Neural progenitor cell (in vitro differentiated cells): Measurements from ENCODE around the gene E2F1. TPM values are rescaled to one million over a fixed set of nuclear protein-coding genes. Genes with fewer than 3 reads are reported as not detected.

Experiments used
- DNase-seq: peaks from one replicate; pipeline ENCODE4 v3.0.0-alpha.2; 2016; ENCODE audit warnings: low spot score
- H2AFZ ChIP-seq: fragments of 200-600 bp; sonication (generic); replicated peaks from 2 replicates; pipeline ENCODE4 v1.6.1; 2016; ENCODE audit warnings: antibody characterized with exemption
- H3F3A ChIP-seq: fragments of 200-600 bp; sonication (generic); 2 replicates; pipeline ENCODE4 v1.6.1; 2016; ENCODE audit warnings: antibody characterized with exemption, low read depth
- H3K27ac ChIP-seq: fragments of 200-600 bp; sonication (generic); 2 replicates; pipeline ENCODE4 v1.5.1; 2016; ENCODE audit warnings: mild to moderate bottlenecking
- H3K27me3 ChIP-seq: fragments of 200-600 bp; sonication (generic); 2 replicates; pipeline ENCODE4 v1.6.1; 2016; ENCODE audit warnings: mild to moderate bottlenecking, moderate library complexity
- H3K36me3 ChIP-seq: fragments of 200-600 bp; sonication (generic); 2 replicates; pipeline ENCODE4 v1.5.1; 2016
- H3K4me1 ChIP-seq: fragments of 200-600 bp; sonication (generic); 2 replicates; pipeline ENCODE4 v1.6.1; 2016; ENCODE audit warnings: mixed run types
- H3K4me2 ChIP-seq: fragments of 200-600 bp; sonication (generic); 2 replicates; pipeline ENCODE4 v1.6.1; 2016
- H3K4me3 ChIP-seq: fragments of 200-600 bp; sonication (generic); 2 replicates; pipeline ENCODE4 v1.5.1; 2016
- H3K79me2 ChIP-seq: fragments of 200-600 bp; sonication (generic); 2 replicates; pipeline ENCODE4 v1.6.1; 2016; ENCODE audit warnings: low read depth
- H3K9ac ChIP-seq: fragments of 200-600 bp; sonication (generic); 2 replicates; pipeline ENCODE4 v1.6.1; 2016
- H3K9me3 ChIP-seq: fragments of 200-600 bp; sonication (generic); 2 replicates; pipeline ENCODE4 v1.5.1; 2016; ENCODE audit warnings: low read depth
- H4K20me1 ChIP-seq: fragments of 200-600 bp; sonication (generic); 2 replicates; pipeline ENCODE4 v1.6.1; 2016; ENCODE audit warnings: low read depth
- H3K27ac Mint-ChIP-seq: 3 replicates; pipeline ENCODE4 v1.8.0; 2021; ENCODE audit warnings: mixed read lengths
- H3K27me3 Mint-ChIP-seq: 2 replicates; pipeline ENCODE4 v1.8.0; 2022; ENCODE audit warnings: low read depth, mild to moderate bottlenecking, inconsistent platforms, moderate library complexity, mixed read lengths; ENCODE audit not compliant: insufficient read depth
- H3K36me3 Mint-ChIP-seq: 3 replicates; pipeline ENCODE4 v1.8.0; 2021; ENCODE audit warnings: mixed read lengths
- H3K4me1 Mint-ChIP-seq: 3 replicates; pipeline ENCODE4 v1.8.0; 2021; ENCODE audit warnings: mixed read lengths
- H3K4me3 Mint-ChIP-seq: 3 replicates; pipeline ENCODE4 v1.8.0; 2021; ENCODE audit warnings: mild to moderate bottlenecking, moderate library complexity, mixed read lengths
- H3K9me3 Mint-ChIP-seq: 3 replicates; pipeline ENCODE4 v1.8.0; 2020; ENCODE audit warnings: mixed read lengths
- EZH2 ChIP-seq: fragments of 200-600 bp; sonication (generic); IDR thresholded peaks from 2 replicates; pipeline ENCODE4 v1.6.1; 2017; ENCODE audit warnings: antibody characterized with exemption, mild to moderate bottlenecking, moderate library complexity
- EZH2phosphoT487 ChIP-seq: fragments of 200-600 bp; sonication (generic); IDR thresholded peaks from 2 replicates; pipeline ENCODE4 v1.6.1; 2017; ENCODE audit warnings: antibody characterized with exemption
- total RNA-seq: library from RNA; depleted of rRNA; stranded (reverse); fragments of >200 nt; gene quantifications from 2 replicates; pipeline ENCODE4 v1.2.3, GENCODE V29; 2015; ENCODE audit warnings: low replicate concordance
- TF ChIP-seq, protein P1 (sequence below): fragments of 200-600 bp; sonication (generic); IDR thresholded peaks from 2 replicates; pipeline ENCODE4 v1.5.1; 2017; ENCODE audit warnings: antibody characterized with exemption, mild to moderate bottlenecking

E2F1 gene
- total RNA-seq, 1 donor from 2014 or later: 9.7 TPM

DNA sequence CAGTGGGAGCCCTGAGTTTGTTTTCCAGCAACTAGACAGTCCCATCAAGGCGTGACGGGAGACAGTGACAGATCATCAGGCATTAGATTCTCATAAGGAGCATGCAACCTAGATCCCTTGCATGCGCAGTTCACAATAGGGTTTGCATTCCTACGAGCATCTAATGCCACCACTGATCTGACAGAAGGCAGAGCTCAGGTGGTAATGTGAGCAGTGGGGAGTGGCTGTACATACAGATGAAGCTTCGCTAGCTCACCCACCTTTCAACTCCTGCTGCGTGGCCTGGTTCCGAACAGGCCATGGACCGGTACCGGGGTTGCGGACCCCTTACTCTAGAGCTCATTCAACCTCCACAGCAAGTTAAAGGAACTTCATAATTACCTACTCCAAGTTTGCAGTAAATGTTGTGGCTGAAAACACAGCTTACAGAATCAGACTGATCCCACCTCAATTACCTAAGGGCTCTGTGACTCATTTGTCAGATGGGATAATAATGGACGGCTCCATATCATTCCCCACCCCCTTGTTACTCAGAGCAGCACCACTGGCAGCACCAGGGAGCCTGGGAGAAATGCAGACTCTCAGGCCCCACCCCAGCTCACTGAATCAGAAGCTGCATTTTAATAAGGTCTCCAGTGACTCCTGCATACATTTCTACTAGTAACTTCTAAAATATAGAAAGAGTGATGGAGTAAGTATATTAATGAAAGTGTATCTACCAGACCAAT is 18.2 kb upstream of the E2F1 start:
- Histone ChIP-seq H3K4me1 (no peaks in the 10 kb centered on the region), H3K27me3 (no peaks in the 10 kb centered on the region), H3K9ac (no peak overlapping the region), H3K9me3 (no peaks in the 10 kb centered on the region), H3F3A (no peaks in the 10 kb centered on the region), H3K79me2 (no peaks in the 10 kb centered on the region), H3K27ac (no peak overlapping the region), H2AFZ (no peak overlapping the region), H4K20me1 (no peaks in the 10 kb centered on the region), H3K4me3 (no peak overlapping the region), H3K4me2 (no peak overlapping the region), H3K36me3 (no peaks in the 10 kb centered on the region)
- Mint-ChIP-seq H3K27me3 (peaks cover 3% of the 10 kb centered on the region), H3K4me1 (peaks cover 6% of the 10 kb centered on the region), H3K9me3 (peaks cover 8% of the 10 kb centered on the region), H3K4me3 (no peak overlapping the region), H3K36me3 (no peaks in the 10 kb centered on the region), H3K27ac (no peak overlapping the region)
- DNase-seq: no peak
- TF ChIP-seq, protein P1, sequence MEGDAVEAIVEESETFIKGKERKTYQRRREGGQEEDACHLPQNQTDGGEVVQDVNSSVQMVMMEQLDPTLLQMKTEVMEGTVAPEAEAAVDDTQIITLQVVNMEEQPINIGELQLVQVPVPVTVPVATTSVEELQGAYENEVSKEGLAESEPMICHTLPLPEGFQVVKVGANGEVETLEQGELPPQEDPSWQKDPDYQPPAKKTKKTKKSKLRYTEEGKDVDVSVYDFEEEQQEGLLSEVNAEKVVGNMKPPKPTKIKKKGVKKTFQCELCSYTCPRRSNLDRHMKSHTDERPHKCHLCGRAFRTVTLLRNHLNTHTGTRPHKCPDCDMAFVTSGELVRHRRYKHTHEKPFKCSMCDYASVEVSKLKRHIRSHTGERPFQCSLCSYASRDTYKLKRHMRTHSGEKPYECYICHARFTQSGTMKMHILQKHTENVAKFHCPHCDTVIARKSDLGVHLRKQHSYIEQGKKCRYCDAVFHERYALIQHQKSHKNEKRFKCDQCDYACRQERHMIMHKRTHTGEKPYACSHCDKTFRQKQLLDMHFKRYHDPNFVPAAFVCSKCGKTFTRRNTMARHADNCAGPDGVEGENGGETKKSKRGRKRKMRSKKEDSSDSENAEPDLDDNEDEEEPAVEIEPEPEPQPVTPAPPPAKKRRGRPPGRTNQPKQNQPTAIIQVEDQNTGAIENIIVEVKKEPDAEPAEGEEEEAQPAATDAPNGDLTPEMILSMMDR: no peak
- no peak for TF ChIP-seq EZH2phosphoT487
- TF ChIP-seq EZH2: no peak

DNA sequence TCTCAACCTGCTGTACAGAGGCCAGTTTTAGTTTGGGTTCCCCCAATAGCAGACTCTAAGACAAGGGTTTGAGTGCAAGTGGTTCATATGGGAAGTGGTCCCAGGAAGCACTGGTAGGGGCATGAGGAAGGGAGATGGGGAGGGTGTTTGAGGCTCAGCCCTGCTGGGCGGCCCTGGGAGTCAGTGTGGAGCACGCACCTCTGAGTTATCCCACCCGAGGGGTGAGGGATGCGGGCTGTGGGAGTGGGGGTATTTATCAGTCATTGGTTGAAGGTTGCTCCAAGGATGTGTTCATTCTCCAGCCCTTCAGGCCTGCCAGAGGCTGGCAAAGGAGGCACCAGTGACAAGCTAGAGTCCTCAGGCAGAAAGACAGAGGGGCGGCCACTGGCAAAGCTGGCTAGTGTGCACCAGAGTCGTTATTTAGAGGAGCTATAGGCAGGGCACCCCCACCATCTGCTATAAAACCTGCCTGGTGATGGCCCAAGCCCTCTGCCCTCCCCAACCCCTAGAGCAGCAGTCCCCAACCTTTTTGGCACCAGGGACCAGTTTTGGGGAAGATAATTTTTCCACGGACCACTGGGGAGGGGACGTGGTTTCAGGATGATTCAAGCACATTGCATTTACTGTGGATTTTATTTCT is 17.4 kb upstream of the E2F1 start:
- H2AFZ ChIP-seq: no peak overlapping the region
- no peaks in the 10 kb centered on the region for H3K79me2 ChIP-seq
- no peaks in the 10 kb centered on the region for H3F3A ChIP-seq
- Mint-ChIP-seq H3K4me1 (peaks cover 6% of the 10 kb centered on the region), H3K36me3 (no peaks in the 10 kb centered on the region), H3K9me3 (peaks cover 10% of the 10 kb centered on the region), H3K27me3 (peaks cover 3% of the 10 kb centered on the region), H3K4me3 (no peak overlapping the region), H3K27ac (no peak overlapping the region)
- no peak overlapping the region for H3K4me2 ChIP-seq
- H3K27me3 ChIP-seq: no peaks in the 10 kb centered on the region
- H3K4me1 ChIP-seq: no peaks in the 10 kb centered on the region
- no peak for DNase-seq
- no peak overlapping the region for H3K9ac ChIP-seq
- no peak overlapping the region for H3K27ac ChIP-seq
- H3K9me3 ChIP-seq: no peaks in the 10 kb centered on the region
- no peaks in the 10 kb centered on the region for H4K20me1 ChIP-seq
- H3K4me3 ChIP-seq: no peak overlapping the region
- TF ChIP-seq EZH2phosphoT487 (no peak), EZH2 (no peak)
- TF ChIP-seq, protein P1: no peak
- no peaks in the 10 kb centered on the region for H3K36me3 ChIP-seq

DNA sequence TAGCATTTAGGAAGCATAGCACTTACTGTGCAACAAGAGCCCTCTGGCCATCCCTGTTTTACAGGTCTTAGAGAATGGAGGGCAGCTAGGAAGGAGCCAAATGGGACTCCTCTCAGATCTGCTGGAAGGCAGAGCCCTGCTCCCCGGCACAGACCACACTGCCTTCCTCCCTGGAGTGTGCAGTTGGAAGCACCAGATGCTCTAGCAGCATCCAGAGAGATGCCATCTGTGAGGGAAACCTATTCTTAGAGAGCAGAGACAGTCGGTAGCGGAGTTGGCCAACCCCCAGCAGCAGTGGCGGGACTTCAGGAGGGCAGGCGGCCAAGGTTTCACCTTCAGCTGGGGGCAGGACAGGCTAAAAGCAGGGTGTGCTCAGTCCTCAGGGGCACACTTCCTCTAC is 16.7 kb upstream of the E2F1 start:
- no peak overlapping the region for H3K27ac ChIP-seq
- H3K27me3 ChIP-seq: no peaks in the 10 kb centered on the region
- peaks cover 6% of the 10 kb centered on the region for H3K27me3 Mint-ChIP-seq
- no peak overlapping the region for H2AFZ ChIP-seq
- H3K9me3 Mint-ChIP-seq: peaks cover 14% of the 10 kb centered on the region
- H3K36me3 ChIP-seq: no peaks in the 10 kb centered on the region
- DNase-seq: no peak
- H3K4me1 Mint-ChIP-seq: peaks cover 6% of the 10 kb centered on the region
- H3K4me2 ChIP-seq: no peak overlapping the region
- no peak overlapping the region for H3K9ac ChIP-seq
- no peak overlapping the region for H3K4me3 Mint-ChIP-seq
- H3K9me3 ChIP-seq: no peaks in the 10 kb centered on the region
- H3K4me3 ChIP-seq: no peak overlapping the region
- H3F3A ChIP-seq: no peaks in the 10 kb centered on the region
- peaks cover 2% of the 10 kb centered on the region for H3K36me3 Mint-ChIP-seq
- no peaks in the 10 kb centered on the region for H3K4me1 ChIP-seq
- no peak overlapping the region for H3K27ac Mint-ChIP-seq
- H4K20me1 ChIP-seq: no peaks in the 10 kb centered on the region
- no peaks in the 10 kb centered on the region for H3K79me2 ChIP-seq
- TF ChIP-seq EZH2 (no peak), EZH2phosphoT487 (no peak)
- TF ChIP-seq, protein P1: no peak
